CD4-positive, alpha-beta T cell treated with Interleukin-1 beta for 1 hour (primary cell): ENCODE measurements around the gene POLG.

Experiments used
- DNase-seq, 2 donors: peaks; one replicate each; pipeline ENCODE4 v3.0.0-alpha.2; 2020 to 2022

Gene POLG

GRCh38 chr15:89334510-89335297 lies at the start of gene POLG:
POLG (minus strand) TSS chr15:89334824; CDS start chr15:89333754, 1,070 bp downstream.
- peak; percentile 99 for DNase-seq

- no peak for DNase-seq
Measured at GRCh38 chr15:89384176-89384604, 49.6 kb upstream of the POLG start.

GRCh38 chr15:89383365-89384175 lies 48.9 kb upstream of the POLG start:
- DNase-seq: no peak

GRCh38 chr15:89381888-89382686 lies 47.5 kb upstream of the POLG start:
- DNase-seq: no peak

GRCh38 chr15:89381331-89381730 lies 46.7 kb upstream of the POLG start:
- DNase-seq: no peak

- no peak for DNase-seq
Measured at GRCh38 chr15:89379818-89380217, 45.2 kb upstream of the POLG start.

- no peak for DNase-seq
Measured at GRCh38 chr15:89379251-89379695, 44.6 kb upstream of the POLG start.

GRCh38 chr15:89378296-89379151 lies 43.9 kb upstream of the POLG start:
- DNase-seq: peak in 1 of 2 donors; percentile 17

GRCh38 chr15:89377842-89378295 lies 43.2 kb upstream of the POLG start:
- no peak for DNase-seq

GRCh38 chr15:89377024-89377841 lies 42.6 kb upstream of the POLG start:
- DNase-seq: no peak

GRCh38 chr15:89376388-89376787 lies 41.8 kb upstream of the POLG start:
- no peak for DNase-seq

- no peak for DNase-seq
Measured at GRCh38 chr15:89375093-89376005, 40.7 kb upstream of the POLG start.

GRCh38 chr15:89374086-89374981 lies 39.7 kb upstream of the POLG start:
- DNase-seq: no peak

GRCh38 chr15:89372069-89372935 lies 37.7 kb upstream of the POLG start:
- DNase-seq: no peak

GRCh38 chr15:89371228-89372044 lies 36.8 kb upstream of the POLG start:
- no peak for DNase-seq

GRCh38 chr15:89370978-89371227 lies 36.3 kb upstream of the POLG start:
- DNase-seq: no peak
